Frontal cortex (tissue), 4 donors: ENCODE measurements around the gene HMMR. TPM values are rescaled to one million over a fixed set of nuclear protein-coding genes. Genes with fewer than 3 reads are reported as not detected.
"Not testable (repeated sequence)": the region's sequence is repeated elsewhere in the genome, so short reads cannot be mapped to it uniquely, and the experiment has no call there.

ENCODE experiments used
- DNase-seq, 2 donors: peaks; one replicate each; pipeline ENCODE4 v3.0.0; 2012; ENCODE audit warnings: low spot score in 2 of 2
- FAIRE-seq: peaks from 2 replicates; lab custom pipeline; 2012; peaks lifted over from hg19 to GRCh38; lab: Jason Lieb, UNC
- total RNA-seq: library from RNA; depleted of rRNA; stranded (reverse); fragments of >200 nt; gene quantifications from one replicate; pipeline ENCODE4 v1.2.3, GENCODE V29; 2014
- donor health status: control.
- donor health status: control.
- donor health status: control.

Gene HMMR
- 2.9 TPM for total RNA-seq

GRCh38 chr5:163460562-163461171, at the start of gene HMMR:
Gene HMMR (plus strand): TSS chr5:163460632. CDS start chr5:163460693, 61 bp downstream.
- DNase-seq = no peak
- no peak for FAIRE-seq

- not testable (repeated sequence) for DNase-seq, FAIRE-seq
These were observed 44.8 kb upstream of the HMMR start for GRCh38 chr5:163415673-163416072.

GRCh38 chr5:163424836-163425235, 35.6 kb upstream of the HMMR start:
- no peak for FAIRE-seq

GRCh38 chr5:163426128-163426527, 34.3 kb upstream of the HMMR start:
- not testable (repeated sequence) for FAIRE-seq, DNase-seq

More at GRCh38 chr5:163424836-163425235, 35.6 kb upstream of the HMMR start:
- no peak for DNase-seq

- no peak for DNase-seq
These were observed 27.9 kb upstream of the HMMR start for GRCh38 chr5:163432544-163432943.

GRCh38 chr5:163433271-163433670, 27.2 kb upstream of the HMMR start:
- FAIRE-seq (no peak), DNase-seq (no peak)

More at GRCh38 chr5:163432544-163432943, 27.9 kb upstream of the HMMR start:
- FAIRE-seq = no peak

GRCh38 chr5:163434401-163434866, 26.0 kb upstream of the HMMR start:
- FAIRE-seq = no peak
- DNase-seq = no peak

GRCh38 chr5:163436515-163436914, 23.9 kb upstream of the HMMR start:
- no peak for FAIRE-seq
- DNase-seq = no peak

- no peak for FAIRE-seq
- no peak for DNase-seq
These were observed 23.5 kb upstream of the HMMR start for GRCh38 chr5:163437011-163437308.

- DNase-seq = peak; percentile 78 to 90
- FAIRE-seq = peak; percentile 87
These were observed 22.9 kb upstream of the HMMR start, which contains the start of gene CCNG1 for GRCh38 chr5:163437309-163438182. Gene CCNG1 (plus strand): TSS chr5:163437595. CDS start chr5:163439257, 1,662 bp downstream.

- no peak for FAIRE-seq
- no peak for DNase-seq
These were observed 21.4 kb upstream of the HMMR start for GRCh38 chr5:163439092-163439425.

- FAIRE-seq (no peak), DNase-seq (no peak)
These were observed 19.5 kb upstream of the HMMR start for GRCh38 chr5:163440954-163441353.

- DNase-seq (no peak), FAIRE-seq (no peak)
These were observed 15.9 kb upstream of the HMMR start for GRCh38 chr5:163444526-163444925.

- FAIRE-seq = no peak
- no peak for DNase-seq
These were observed 15.1 kb upstream of the HMMR start for GRCh38 chr5:163445345-163445744.

- FAIRE-seq = no peak
- no peak for DNase-seq
These were observed 13.2 kb upstream of the HMMR start for GRCh38 chr5:163447191-163447590.

GRCh38 chr5:163447875-163448274, 12.6 kb upstream of the HMMR start:
- no peak for FAIRE-seq

GRCh38 chr5:163448491-163448890, 11.9 kb upstream of the HMMR start:
- DNase-seq = no peak
- FAIRE-seq = no peak

More at GRCh38 chr5:163447875-163448274, 12.6 kb upstream of the HMMR start:
- DNase-seq = no peak

GRCh38 chr5:163451489-163451888, 8.9 kb upstream of the HMMR start:
- no peak for FAIRE-seq
- DNase-seq = no peak

- FAIRE-seq (no peak), DNase-seq (no peak)
These were observed 6.7 kb upstream of the HMMR start for GRCh38 chr5:163453705-163454104.

GRCh38 chr5:163455406-163455805, 5.0 kb upstream of the HMMR start:
- not testable (repeated sequence) for DNase-seq, FAIRE-seq

GRCh38 chr5:163456029-163456589, 4.3 kb upstream of the HMMR start:
- DNase-seq = no peak
- FAIRE-seq = no peak
